ENCODE results near the gene LSM14A.

GRCh38 chr19:34229721-34230120 lies 57.4 kb downstream of the LSM14A start:
- TF ChIP-seq NFYB (IDR thresholded peaks at IDR 0.05; ENCODE audit: extremely low read depth, insufficient read length): no peak
- no peak for TF ChIP-seq NR2C2 (CRISPR knock-in tag; IDR thresholded peaks at IDR 0.05)
- TF ChIP-seq NR2C2 (tag; IDR thresholded peaks at IDR 0.05): no peak
- TF ChIP-seq SIRT6 (IDR thresholded peaks at IDR 0.05; ENCODE audit: low read depth, low read length): no peak
- TF ChIP-seq POLR2A (conservative IDR thresholded peaks at IDR 0.05): no peak
- no peak for TF ChIP-seq BCL6 (CRISPR knock-in tag; IDR thresholded peaks at IDR 0.05)
- TF ChIP-seq MXI1 (IDR thresholded peaks at IDR 0.05; ENCODE audit: low read depth, low read length): no peak
- no peak for TF ChIP-seq JUNB (CRISPR knock-in tag; conservative IDR thresholded peaks at IDR 0.05)

Data from K562 (cell line).